ENCODE measurements around the gene TSTD2.

The TSTD2 gene

GRCh38 chr9:97635026-97635425 is 1.9 kb upstream of the TSTD2 start:
- Histone ChIP-seq H3K9me3 (ENCODE audit: insufficient read depth, low read length) (no peaks in the 10 kb centered on the region), H3K27me3 (ENCODE audit: low read length) (no peaks in the 10 kb centered on the region), H3K9ac (ENCODE audit: low read length) (peak overlapping the region; percentile 96), H3K4me2 (ENCODE audit: low read depth, low read length, poor library complexity, severe bottlenecking) (peak overlapping the region; percentile 86), H3K27ac (ENCODE audit: low read depth, low read length) (0 out of 2 replicates have a peak overlapping the region, but pooled peaks have one; percentile 4), H3K36me3 (ENCODE audit: low read length) (no peaks in the 10 kb centered on the region), H3K4me3 (ENCODE audit: insufficient read depth, low read length, poor library complexity, severe bottlenecking) (peak overlapping the region; percentile 95), H3K79me2 (ENCODE audit: insufficient read depth, low read length) (peaks cover 89% of the 10 kb centered on the region), H3K9me2 (replicated peaks; ENCODE audit: insufficient read depth, low read length) (no peaks in the 10 kb centered on the region), H4K20me1 (ENCODE audit: low read depth, low read length) (peaks cover 31% of the 10 kb centered on the region), H3F3A (ENCODE audit: insufficient read depth) (no peaks in the 10 kb centered on the region), H2AFZ (ENCODE audit: low read depth, low read length, severe bottlenecking) (no peak overlapping the region)
- TF ChIP-seq EZH2phosphoT487 (conservative IDR thresholded peaks at IDR 0.05; ENCODE audit: low read length) (no peak), CTCF (IDR thresholded peaks at IDR 0.05; ENCODE audit: insufficient read depth, low read length, poor library complexity, severe bottlenecking) (no peak)

- Histone ChIP-seq H3F3A (ENCODE audit: insufficient read depth) (no peaks in the 10 kb centered on the region), H3K4me3 (ENCODE audit: insufficient read depth, low read length, poor library complexity, severe bottlenecking) (peak overlapping the region; percentile 95), H3K79me2 (ENCODE audit: insufficient read depth, low read length) (peaks cover 86% of the 10 kb centered on the region), H3K4me2 (ENCODE audit: low read depth, low read length, poor library complexity, severe bottlenecking) (peak overlapping the region; percentile 86), H2AFZ (ENCODE audit: low read depth, low read length, severe bottlenecking) (peak overlapping the region; percentile 67), H4K20me1 (ENCODE audit: low read depth, low read length) (peaks cover 20% of the 10 kb centered on the region), H3K27ac (ENCODE audit: low read depth, low read length) (peak overlapping the region; percentile 89), H3K36me3 (ENCODE audit: low read length) (no peaks in the 10 kb centered on the region), H3K27me3 (ENCODE audit: low read length) (no peaks in the 10 kb centered on the region), H3K9ac (ENCODE audit: low read length) (peak overlapping the region; percentile 96), H3K9me3 (ENCODE audit: insufficient read depth, low read length) (no peaks in the 10 kb centered on the region), H3K9me2 (replicated peaks; ENCODE audit: insufficient read depth, low read length) (no peaks in the 10 kb centered on the region)
- TF ChIP-seq EZH2phosphoT487 (conservative IDR thresholded peaks at IDR 0.05; ENCODE audit: low read length) (no peak), CTCF (IDR thresholded peaks at IDR 0.05; ENCODE audit: insufficient read depth, low read length, poor library complexity, severe bottlenecking) (no peak)
These were observed 807 bp upstream of the TSTD2 start for GRCh38 chr9:97633859-97634490.

DNA sequence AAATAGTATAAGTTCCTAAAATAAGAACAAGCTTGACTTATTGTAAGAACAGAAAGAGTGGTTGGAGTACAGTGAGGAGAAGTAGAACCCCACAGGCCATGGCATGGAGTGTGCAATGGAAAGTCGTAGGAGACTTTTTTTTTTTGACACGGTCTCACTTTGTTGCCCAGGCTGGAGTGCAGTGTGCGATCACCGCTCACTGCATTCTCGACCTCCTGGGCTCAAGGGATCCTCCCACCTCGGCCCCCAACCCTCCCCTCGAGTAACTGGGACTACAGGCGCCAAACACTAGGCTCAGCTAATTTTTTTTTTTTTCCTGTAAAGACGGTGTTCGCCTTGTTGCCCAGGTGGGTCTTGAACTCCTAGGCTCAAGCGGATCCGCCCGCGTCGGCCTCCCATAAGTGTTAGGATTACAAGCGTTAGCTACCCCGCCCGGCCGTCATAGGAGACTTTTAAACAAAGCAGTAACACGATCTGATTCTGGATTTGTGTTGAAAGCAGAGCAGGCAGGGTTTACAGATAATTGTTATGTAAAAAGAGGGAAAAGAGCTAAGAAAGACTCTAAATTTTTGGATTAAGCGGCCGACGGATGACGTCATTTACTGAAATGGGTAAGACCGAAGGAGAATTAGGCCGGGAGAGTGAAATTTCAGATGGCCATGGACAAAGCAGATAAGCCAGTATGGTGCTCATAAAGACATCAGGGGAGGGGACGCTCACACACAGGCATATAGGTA is 752 bp downstream of the TSTD2 start:
- peak overlapping the region; percentile 64 for H2AFZ ChIP-seq (ENCODE audit: low read depth, low read length, severe bottlenecking)
- no peaks in the 10 kb centered on the region for H3K27me3 ChIP-seq (ENCODE audit: low read length)
- H3K9ac ChIP-seq (ENCODE audit: low read length), result peak overlapping the region; percentile 96
- peak overlapping the region; percentile 71 for H3K4me3 ChIP-seq (ENCODE audit: insufficient read depth, low read length, poor library complexity, severe bottlenecking)
- H3K79me2 ChIP-seq (ENCODE audit: insufficient read depth, low read length), result peaks cover 84% of the 10 kb centered on the region
- H3K36me3 ChIP-seq (ENCODE audit: low read length), result no peaks in the 10 kb centered on the region
- no peaks in the 10 kb centered on the region for H3F3A ChIP-seq (ENCODE audit: insufficient read depth)
- peaks cover 18% of the 10 kb centered on the region for H4K20me1 ChIP-seq (ENCODE audit: low read depth, low read length)
- peak overlapping the region; percentile 78 for H3K4me2 ChIP-seq (ENCODE audit: low read depth, low read length, poor library complexity, severe bottlenecking)
- peak overlapping the region; percentile 89 for H3K27ac ChIP-seq (ENCODE audit: low read depth, low read length)
- no peak for TF ChIP-seq CTCF (IDR thresholded peaks at IDR 0.05; ENCODE audit: insufficient read depth, low read length, poor library complexity, severe bottlenecking)
- no peak for TF ChIP-seq EZH2phosphoT487 (conservative IDR thresholded peaks at IDR 0.05; ENCODE audit: low read length)
- H3K9me3 ChIP-seq (ENCODE audit: insufficient read depth, low read length), result no peaks in the 10 kb centered on the region
- H3K9me2 ChIP-seq (replicated peaks; ENCODE audit: insufficient read depth, low read length), result no peaks in the 10 kb centered on the region

Measured in SU-DHL-6 (cell line).